Upper lobe of left lung (tissue), 6 donors: ENCODE data around the gene FAM110D. TPM values are rescaled to one million over a fixed set of nuclear protein-coding genes. Genes with fewer than 3 reads are reported as not detected.

ENCODE experiments used
- ATAC-seq, 2 donors: fragments of 200-7000 bp; cut with Tn5 transposase; one replicate each; pipeline ENCODE4 v1.9.1; 2022; ENCODE audit warnings: mild to moderate bottlenecking in 2 of 2, moderate library complexity in 2 of 2; ENCODE audit not compliant: low FRiP score in 2 of 2
- DNase-seq, 2 donors: peaks; one replicate each; pipeline ENCODE4 v3.0.0-alpha.2; 2019 to 2020
- H3K27ac ChIP-seq, 4 donors: fragments of 200-600 bp; sonication (generic); one replicate each; pipeline ENCODE4 v1.5.1; 2016 to 2019
- H3K27me3 ChIP-seq, 4 donors: fragments of 200-600 bp; sonication (generic); one replicate each; pipeline ENCODE4 v1.5.1; 2017 to 2019
- H3K36me3 ChIP-seq, 4 donors: fragments of 200-600 bp; sonication (generic); one replicate each; pipeline ENCODE4 v1.5.1; 2016 to 2019
- H3K4me1 ChIP-seq, 4 donors: fragments of 200-600 bp; sonication (generic); one replicate each; pipeline ENCODE4 v1.5.1; 2018 to 2019
- H3K4me3 ChIP-seq, 4 donors: fragments of 200-600 bp; sonication (generic); one replicate each; pipeline ENCODE4 v1.5.1; 2017 to 2019; ENCODE audit warnings: mild to moderate bottlenecking in 2 of 4, moderate library complexity in 1 of 4
- H3K9me3 ChIP-seq, 4 donors: fragments of 200-600 bp; sonication (generic); one replicate each; pipeline ENCODE4 v1.5.1; 2018 to 2019
- EP300 ChIP-seq, 4 donors: sonication (generic); formaldehyde crosslinking; IDR thresholded peaks; one replicate each; pipeline ENCODE4 v1.5.1; 2017; ENCODE audit warnings: antibody characterized with exemption in 4 of 4, control low read depth in 2 of 4
- POLR2A ChIP-seq, 4 donors: fragments of 450-650 bp; IDR thresholded peaks; one replicate each; pipeline ENCODE4 v1.5.1; 2016 to 2017; ENCODE audit warnings: antibody characterized with exemption in 4 of 4, mild to moderate bottlenecking in 2 of 4
- POLR2AphosphoS5 ChIP-seq, 2 donors: sonication (generic); formaldehyde crosslinking; IDR thresholded peaks; one replicate each; pipeline ENCODE4 v1.5.1; 2017; ENCODE audit warnings: antibody characterized with exemption in 2 of 2
- WGBS, 2 donors: methylation state at CpG; one replicate each; pipeline ENCODE4 v1.1.5; 2017 to 2018; 5-methylcytosine and 5-hydroxymethylcytosine counted together
- total RNA-seq, 6 donors: library from RNA; depleted of rRNA in 4 of 6; stranded (reverse); fragments of >200 nt in 4 of 6; gene quantifications; one replicate each; pipeline versions ENCODE4 v1.1.0 to v1.2.1, GENCODE V29; 2016 to 2021
- TF ChIP-seq, protein P1 (sequence below), 6 experiments: fragments of 450-650 bp in 4 of 6; fragments of 200-600 bp in 2 of 6; sonication (generic) in 2 of 6; IDR thresholded peaks; one replicate each; pipeline ENCODE4 v1.5.1; 2016 to 2019; ENCODE audit warnings: antibody characterized with exemption in 6 of 6
- donor health status: DM: no; HTN: no; CAD: no; lungs with moderate emphysema.
- donor health status: DM: no; HTN: yes; CAD: no; lungs with severe emphysema.

Gene FAM110D
- total RNA-seq, 6 donors from 2014 or later = 1.0 to 6.7 (median 4.7) TPM

DNA sequence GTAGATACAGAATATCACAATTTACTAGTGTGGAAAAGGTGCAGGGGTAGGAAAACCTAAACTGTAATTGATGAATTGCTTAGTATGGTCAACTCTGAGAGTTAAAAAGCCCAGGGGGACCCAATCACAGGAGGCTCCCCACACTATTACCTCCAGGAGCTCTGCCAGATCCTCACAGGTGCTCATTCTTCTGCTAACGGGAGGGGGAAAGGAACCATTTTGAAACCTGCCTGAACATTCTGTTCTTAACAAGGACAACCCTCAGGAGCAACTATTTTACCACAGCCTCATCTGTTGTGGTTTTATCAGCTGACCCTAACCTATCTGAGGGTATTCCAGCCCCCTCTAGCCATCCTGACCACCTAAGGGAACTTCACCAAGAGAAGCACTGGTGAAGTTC is 28.2 kb upstream of the FAM110D start:
- no peaks in the 10 kb centered on the region for H3K9me3 ChIP-seq
- H3K4me1 ChIP-seq = peaks cover 18 to 24% (median 21%) of the 10 kb centered on the region in 4 donors
- TF ChIP-seq POLR2A (IDR thresholded peaks at IDR 0.05) (no peak), EP300 (IDR thresholded peaks at IDR 0.05) (no peak), POLR2AphosphoS5 (IDR thresholded peaks at IDR 0.05) (no peak)
- TF ChIP-seq, protein P1, sequence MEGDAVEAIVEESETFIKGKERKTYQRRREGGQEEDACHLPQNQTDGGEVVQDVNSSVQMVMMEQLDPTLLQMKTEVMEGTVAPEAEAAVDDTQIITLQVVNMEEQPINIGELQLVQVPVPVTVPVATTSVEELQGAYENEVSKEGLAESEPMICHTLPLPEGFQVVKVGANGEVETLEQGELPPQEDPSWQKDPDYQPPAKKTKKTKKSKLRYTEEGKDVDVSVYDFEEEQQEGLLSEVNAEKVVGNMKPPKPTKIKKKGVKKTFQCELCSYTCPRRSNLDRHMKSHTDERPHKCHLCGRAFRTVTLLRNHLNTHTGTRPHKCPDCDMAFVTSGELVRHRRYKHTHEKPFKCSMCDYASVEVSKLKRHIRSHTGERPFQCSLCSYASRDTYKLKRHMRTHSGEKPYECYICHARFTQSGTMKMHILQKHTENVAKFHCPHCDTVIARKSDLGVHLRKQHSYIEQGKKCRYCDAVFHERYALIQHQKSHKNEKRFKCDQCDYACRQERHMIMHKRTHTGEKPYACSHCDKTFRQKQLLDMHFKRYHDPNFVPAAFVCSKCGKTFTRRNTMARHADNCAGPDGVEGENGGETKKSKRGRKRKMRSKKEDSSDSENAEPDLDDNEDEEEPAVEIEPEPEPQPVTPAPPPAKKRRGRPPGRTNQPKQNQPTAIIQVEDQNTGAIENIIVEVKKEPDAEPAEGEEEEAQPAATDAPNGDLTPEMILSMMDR (IDR thresholded peaks at IDR 0.05) = no peak
- no peak overlapping the region for H3K4me3 ChIP-seq
- no peaks in the 10 kb centered on the region for H3K27me3 ChIP-seq
- WGBS, 2 donors = 75% methylated on average over 1 of the region's 1 CpG; no CpG with 5 or more reads in 1 of the 2 donors
- ATAC-seq (no peak), DNase-seq (no peak)
- H3K36me3 ChIP-seq = no peaks in the 10 kb centered on the region
- H3K27ac ChIP-seq = no peak overlapping the region

- no peaks in the 10 kb centered on the region for H3K27me3 ChIP-seq
- no peak overlapping the region for H3K4me3 ChIP-seq
- TF ChIP-seq, protein P1 (IDR thresholded peaks at IDR 0.05) = no peak
- TF ChIP-seq POLR2A (IDR thresholded peaks at IDR 0.05) (no peak), EP300 (IDR thresholded peaks at IDR 0.05) (no peak), POLR2AphosphoS5 (IDR thresholded peaks at IDR 0.05) (no peak)
- no peak for DNase-seq
- no peak for ATAC-seq
- 91% methylated on average over 5 of the region's 5 CpGs for WGBS, 2 donors
- H3K27ac ChIP-seq = no peak overlapping the region
- peaks cover 5 to 12% (median 10%) of the 10 kb centered on the region in 4 donors for H3K4me1 ChIP-seq
- H3K36me3 ChIP-seq = no peaks in the 10 kb centered on the region
- no peaks in the 10 kb centered on the region for H3K9me3 ChIP-seq
Observed at GRCh38 chr1:26132128-26132833, 26.6 kb upstream of the FAM110D start.

DNA sequence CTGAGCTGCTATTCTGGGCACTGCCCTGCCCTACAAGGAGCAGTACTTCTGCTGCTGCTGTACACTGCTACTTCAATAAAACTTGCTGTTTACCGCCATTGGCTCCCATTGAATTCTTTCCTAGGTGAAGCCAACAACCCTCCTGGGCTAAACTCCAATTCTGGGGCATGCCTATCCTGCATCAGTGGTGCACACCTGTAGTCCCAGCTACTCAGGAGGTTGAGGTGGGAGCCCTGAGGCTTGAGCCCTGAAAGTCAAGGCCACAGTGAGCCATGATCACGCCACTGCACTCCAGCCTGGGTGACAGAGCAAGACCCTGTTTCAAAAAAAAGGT is 26.1 kb upstream of the FAM110D start:
- no peak overlapping the region for H3K27ac ChIP-seq
- no peak for TF ChIP-seq EP300 (IDR thresholded peaks at IDR 0.05)
- TF ChIP-seq POLR2A (IDR thresholded peaks at IDR 0.05) = no peak
- TF ChIP-seq, protein P1 (IDR thresholded peaks at IDR 0.05) = no peak
- TF ChIP-seq POLR2AphosphoS5 (IDR thresholded peaks at IDR 0.05) = no peak
- DNase-seq (no peak), ATAC-seq (no peak)
- peaks cover 2 to 6% (median 5%) of the 10 kb centered on the region in 4 donors for H3K4me1 ChIP-seq
- H3K27me3 ChIP-seq = no peaks in the 10 kb centered on the region
- WGBS, 2 donors = 83 to 91% methylated on average over 2 of the region's 2 CpGs
- H3K36me3 ChIP-seq = no peaks in the 10 kb centered on the region
- no peak overlapping the region for H3K4me3 ChIP-seq
- H3K9me3 ChIP-seq = no peaks in the 10 kb centered on the region

DNA sequence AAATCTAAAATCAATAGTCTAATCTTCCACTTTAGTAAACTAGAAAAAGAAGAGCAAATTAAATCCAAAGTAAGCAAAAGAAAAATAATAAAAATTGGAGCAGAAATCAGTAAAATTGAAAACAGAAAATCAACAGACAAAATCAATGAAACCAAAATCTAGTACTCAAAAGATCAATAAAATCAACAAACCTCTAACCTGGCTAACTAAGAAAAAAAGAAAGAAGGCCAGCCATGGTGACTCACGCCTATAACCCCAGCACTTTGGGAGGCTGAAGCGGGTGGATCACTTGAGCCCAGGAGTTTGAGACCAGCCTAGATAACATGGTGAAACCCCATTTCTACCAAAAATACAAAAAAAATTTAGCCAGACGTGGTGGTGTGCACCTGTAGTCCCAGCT is 24.4 kb upstream of the FAM110D start:
- H3K9me3 ChIP-seq = no peaks in the 10 kb centered on the region
- H3K4me1 ChIP-seq = no peaks in the 10 kb centered on the region
- no peaks in the 10 kb centered on the region for H3K27me3 ChIP-seq
- H3K36me3 ChIP-seq = no peaks in the 10 kb centered on the region
- no peak for ATAC-seq
- H3K4me3 ChIP-seq = no peak overlapping the region
- 88 to 98% methylated on average over 3 of the region's 3 CpGs for WGBS, 2 donors
- no peak overlapping the region for H3K27ac ChIP-seq
- TF ChIP-seq POLR2AphosphoS5 (IDR thresholded peaks at IDR 0.05) (no peak), EP300 (IDR thresholded peaks at IDR 0.05) (no peak), POLR2A (IDR thresholded peaks at IDR 0.05) (no peak)
- TF ChIP-seq, protein P1 (IDR thresholded peaks at IDR 0.05) = no peak
- no peak for DNase-seq
